IMR-90 (cell line): ENCODE results near the gene PLS1. TPM values are rescaled to one million over a fixed set of nuclear protein-coding genes. Genes with fewer than 3 reads are reported as not detected.
"Not testable (repeated sequence)": the region's sequence is repeated elsewhere in the genome, so short reads cannot be mapped to it uniquely, and the experiment has no call there.

Experiments
- ATAC-seq: fragments of 200-7000 bp; cut with Tn5 transposase; 2 replicates; pipeline ENCODE4 v1.9.1; 2020; ENCODE audit warnings: low read depth, mild to moderate bottlenecking, moderate library complexity
- BruUV-seq: library from RNA; stranded (reverse); fragments of 400-500 nt; replicated peaks from 2 replicates; lab custom pipeline; 2021; lab: Mats Ljungman, UMichigan
- CTCF ChIA-PET: fragments of 300-600 bp; formaldehyde crosslinking; extraction: SDS; loops from one replicate; lab custom pipeline; 2021; ENCODE audit warnings: antibody characterized with exemption; lab: Yijun Ruan, JAX
- POLR2A ChIA-PET: fragments of 300-600 bp; sonication (Branson Sonifier 250); formaldehyde crosslinking; loops from one replicate; lab custom pipeline; 2022; ENCODE audit warnings: antibody characterized with exemption; ENCODE audit not compliant: unreplicated experiment; lab: Charles Lee
- DNase-seq: peaks from one replicate; pipeline ENCODE4 v3.0.0; 2013
- H2AFZ ChIP-seq: replicated peaks from 2 replicates; pipeline ENCODE3; 2013; ENCODE audit warnings: low read length, mild to moderate bottlenecking; ENCODE audit not compliant: poor library complexity
- H2AK5ac ChIP-seq: 2 replicates; pipeline ENCODE4 v1.6.1; 2013; ENCODE audit warnings: low read depth, low read length, inconsistent platforms
- H2AK9ac ChIP-seq: replicated peaks from 2 replicates; pipeline ENCODE3; 2013; ENCODE audit warnings: mild to moderate bottlenecking, low read depth, low read length, moderate library complexity; ENCODE audit not compliant: poor library complexity
- H2BK120ac ChIP-seq: 2 replicates; pipeline ENCODE4 v1.6.1; 2013; ENCODE audit warnings: low read depth, low read length, inconsistent platforms
- H2BK15ac ChIP-seq: 3 replicates; pipeline ENCODE4 v1.6.1; 2013; ENCODE audit warnings: low read depth, low read length, inconsistent platforms
- H2BK20ac ChIP-seq: 2 replicates; pipeline ENCODE4 v1.6.1; 2013; ENCODE audit warnings: low read depth, mild to moderate bottlenecking, inconsistent platforms, low read length, moderate library complexity
- H2BK5ac ChIP-seq: 2 replicates; pipeline ENCODE4 v1.6.1; 2013; ENCODE audit warnings: mild to moderate bottlenecking, low read depth, low read length, inconsistent platforms; ENCODE audit not compliant: poor library complexity, severe bottlenecking
- H3K14ac ChIP-seq: replicated peaks from 2 replicates; pipeline ENCODE4 v1.6.1; 2013; ENCODE audit warnings: low read depth, low read length, inconsistent platforms
- H3K18ac ChIP-seq: 2 replicates; pipeline ENCODE4 v1.6.1; 2013; ENCODE audit warnings: low read depth, low read length, control low read depth
- H3K23ac ChIP-seq: 2 replicates; pipeline ENCODE4 v1.6.1; 2013; ENCODE audit warnings: low read depth, low read length, inconsistent platforms
- H3K27ac ChIP-seq: 2 replicates; pipeline ENCODE4 v1.5.1; 2013; ENCODE audit warnings: mild to moderate bottlenecking, control low read depth, low read length; ENCODE audit not compliant: insufficient read depth
- H3K27me3 ChIP-seq: 2 replicates; pipeline ENCODE4 v1.6.1; 2013; ENCODE audit warnings: low read length; ENCODE audit not compliant: control insufficient read depth, insufficient read depth
- H3K36me3 ChIP-seq: 2 replicates; pipeline ENCODE4 v1.6.1; 2013; ENCODE audit warnings: low read length, mixed read lengths; ENCODE audit not compliant: control insufficient read depth, insufficient read depth
- H3K4ac ChIP-seq: 2 replicates; pipeline ENCODE4 v1.6.1; 2013; ENCODE audit warnings: low read depth, low read length, inconsistent platforms
- H3K4me1 ChIP-seq: 2 replicates; pipeline ENCODE4 v1.6.1; 2013; ENCODE audit warnings: low read length, mixed read lengths; ENCODE audit not compliant: control insufficient read depth, insufficient read depth
- H3K4me2 ChIP-seq: 2 replicates; pipeline ENCODE4 v1.6.1; 2013; ENCODE audit warnings: low read depth, mild to moderate bottlenecking, control low read depth, low read length, moderate library complexity
- H3K4me3 ChIP-seq: 2 replicates; pipeline ENCODE4 v1.5.1; 2013; ENCODE audit warnings: low read depth, mild to moderate bottlenecking, control low read depth, low read length, moderate library complexity; ENCODE audit not compliant: insufficient read depth
- H3K56ac ChIP-seq: 2 replicates; pipeline ENCODE4 v1.6.1; 2013; ENCODE audit warnings: low read length, inconsistent platforms; ENCODE audit not compliant: insufficient read depth; ENCODE audit errors: extremely low read depth
- H3K79me1 ChIP-seq, 2 experiments: 2 replicates each; pipeline ENCODE4 v1.6.1; 2013; ENCODE audit warnings: low read length in 2 of 2, inconsistent platforms in 1 of 2, low read depth in 1 of 2
- H3K9ac ChIP-seq: 2 replicates; pipeline ENCODE4 v1.6.1; 2013; ENCODE audit warnings: low read depth, low read length, control low read depth
- H3K9me1 ChIP-seq: 2 replicates; pipeline ENCODE4 v1.6.1; 2013; ENCODE audit warnings: low read length, inconsistent platforms; ENCODE audit not compliant: insufficient read depth
- H3K9me3 ChIP-seq: 2 replicates; pipeline ENCODE4 v1.6.1; 2013; ENCODE audit warnings: low read length; ENCODE audit not compliant: control insufficient read depth, insufficient read depth
- H4K20me1 ChIP-seq: 2 replicates; pipeline ENCODE4 v1.6.1; 2013; ENCODE audit warnings: low read length, inconsistent platforms; ENCODE audit not compliant: insufficient read depth
- H4K5ac ChIP-seq: 2 replicates; pipeline ENCODE4 v1.6.1; 2013; ENCODE audit warnings: mild to moderate bottlenecking, low read depth, low read length, control low read depth
- H4K8ac ChIP-seq, 2 experiments: 2 replicates each; pipeline ENCODE4 v1.6.1; 2013; ENCODE audit warnings: low read depth in 2 of 2, low read length in 2 of 2, control low read depth in 1 of 2, inconsistent platforms in 1 of 2
- H4K91ac ChIP-seq: 2 replicates; pipeline ENCODE4 v1.6.1; 2013; ENCODE audit warnings: low read depth, low read length, inconsistent platforms; ENCODE audit not compliant: insufficient read depth
- BHLHE40 ChIP-seq: fragments of 150-350 bp; IDR thresholded peaks from 2 replicates; pipeline ENCODE4 v1.6.1; 2016; ENCODE audit warnings: mild to moderate bottlenecking, low read depth, low read length
- MAFK ChIP-seq: IDR thresholded peaks from 2 replicates; pipeline ENCODE4 v1.6.1; 2012; ENCODE audit warnings: low read depth, low read length, improper control_type of control experiment
- MXI1 ChIP-seq: IDR thresholded peaks from 2 replicates; pipeline ENCODE4 v1.6.1; 2012; ENCODE audit warnings: low read depth, mild to moderate bottlenecking, low read length, moderate library complexity, borderline replicate concordance
- RCOR1 ChIP-seq: IDR thresholded peaks from 2 replicates; pipeline ENCODE4 v1.6.1; 2012; ENCODE audit warnings: mild to moderate bottlenecking, low read length, improper control_type of control experiment; ENCODE audit not compliant: insufficient replicate concordance
- USF2 ChIP-seq: fragments of 150-350 bp; IDR thresholded peaks from 2 replicates; pipeline ENCODE4 v1.6.1; 2017; ENCODE audit warnings: mild to moderate bottlenecking, antibody characterized with exemption, low read length, low read depth
- WGBS, 2 experiments: methylation state at CpG; one replicate each; pipeline versions ENCODE4 v1.1.5 to v1.1.7; 2013; ENCODE audit warnings: missing lambda C conversion rate in 2 of 2; ENCODE audit not compliant: insufficient read length in 1 of 2; ENCODE audit errors: extremely low coverage in 2 of 2; 5-methylcytosine and 5-hydroxymethylcytosine counted together
- dilution Hi-C: fragments of 300-500 bp; cut with HindIII; formaldehyde crosslinking; loops from one replicate; pipeline ENCODE4 v1.14.3; 2018; ENCODE audit warnings: low sequenced_read_pairs; ENCODE audit not compliant: unreplicated experiment
- in situ Hi-C: fragments of 300-500 bp; cut with MboI; formaldehyde crosslinking; loops from 3 replicates; pipeline ENCODE4 v1.14.3; 2019; ENCODE audit warnings: low sequenced_read_pairs, inconsistent platforms, mixed read lengths
- intact Hi-C: fragments of 100-400 bp; cut with micrococcal nuclease; formaldehyde crosslinking; loops from 2 replicates; pipeline ENCODE4 v1.10.0; 2022
- polyA plus RNA-seq, 3 experiments: library from polyadenylated mRNA; depleted of rRNA; stranded (reverse); fragments of >200 nt; gene quantifications; 2 replicates each; pipeline ENCODE4 v1.2.3, GENCODE V29; 2012; ENCODE audit warnings: low replicate concordance in 1 of 3
- total RNA-seq: library from RNA; depleted of rRNA; stranded (reverse); fragments of >200 nt; gene quantifications from 2 replicates; pipeline ENCODE4 v1.2.3, GENCODE V29; 2012
- TF ChIP-seq, protein P1 (sequence below): conservative IDR thresholded peaks from 2 replicates; pipeline ENCODE4 v1.5.1; 2012; ENCODE audit warnings: mild to moderate bottlenecking, low read depth, low read length, improper control_type of control experiment

PLS1 gene
- total and polyA plus RNA-seq, 2 of the 4 experiments (the other 2 are of a cell fraction), result 0.29 to 0.90 TPM

DNA sequence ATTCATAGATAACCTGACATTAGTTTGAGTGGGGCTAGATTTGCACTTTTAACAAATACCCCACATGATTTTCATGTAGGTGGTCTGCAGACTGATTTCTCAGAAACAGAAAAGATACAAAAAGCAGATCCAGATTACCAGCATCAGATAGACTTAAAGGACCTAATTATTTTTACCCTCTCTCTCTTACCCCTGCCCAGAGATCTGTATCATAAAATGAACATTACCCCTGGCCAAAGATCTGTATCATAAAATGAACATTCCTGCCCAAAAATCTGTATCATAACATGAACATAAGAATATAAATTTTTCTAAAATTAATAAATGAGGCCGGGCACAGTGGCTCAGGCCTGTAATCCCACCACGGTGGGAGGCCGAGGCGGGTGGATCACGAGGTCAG lies 113.0 kb downstream of the PLS1 start:
- Histone ChIP-seq H3K9me3 (no peaks in the 10 kb centered on the region), H2BK5ac (no peak overlapping the region), H3K14ac (no peak overlapping the region), H3K27ac (no peak overlapping the region), H3K36me3 (no peaks in the 10 kb centered on the region), H3K4me1 (no peaks in the 10 kb centered on the region), H3K56ac (no peak overlapping the region), H3K23ac (no peak overlapping the region), H3K9me1 (no peaks in the 10 kb centered on the region), H2BK15ac (no peak overlapping the region), H3K9ac (no peak overlapping the region), H2AK5ac (no peak overlapping the region), H2BK20ac (no peak overlapping the region), H3K79me1 (no peaks in the 10 kb centered on the region), H2AFZ (no peak overlapping the region), H3K27me3 (no peaks in the 10 kb centered on the region; the same call in 1 of the 2 replicates), H4K8ac (no peak overlapping the region), H3K4ac (no peak overlapping the region), H3K4me2 (no peak overlapping the region), H4K5ac (no peak overlapping the region), H2AK9ac (no peak overlapping the region), H4K91ac (no peak overlapping the region), H4K20me1 (no peaks in the 10 kb centered on the region), H3K18ac (no peak overlapping the region), H3K4me3 (no peak overlapping the region), H2BK120ac (no peak overlapping the region)
- in situ Hi-C loops, result no loop called here
- BruUV-seq, result no TSS peak
- intact Hi-C loops, result no loop called here
- DNase-seq (no peak), ATAC-seq (no peak)
- no CpG with 5 or more reads among the region's 5 CpGs for WGBS, 2 experiments
- CTCF ChIA-PET, result no interaction called here
- dilution Hi-C loops, result no loop called here
- POLR2A ChIA-PET, result no interaction called here
- TF ChIP-seq RCOR1, result no peak
- no peak for TF ChIP-seq MAFK
- TF ChIP-seq, protein P1, sequence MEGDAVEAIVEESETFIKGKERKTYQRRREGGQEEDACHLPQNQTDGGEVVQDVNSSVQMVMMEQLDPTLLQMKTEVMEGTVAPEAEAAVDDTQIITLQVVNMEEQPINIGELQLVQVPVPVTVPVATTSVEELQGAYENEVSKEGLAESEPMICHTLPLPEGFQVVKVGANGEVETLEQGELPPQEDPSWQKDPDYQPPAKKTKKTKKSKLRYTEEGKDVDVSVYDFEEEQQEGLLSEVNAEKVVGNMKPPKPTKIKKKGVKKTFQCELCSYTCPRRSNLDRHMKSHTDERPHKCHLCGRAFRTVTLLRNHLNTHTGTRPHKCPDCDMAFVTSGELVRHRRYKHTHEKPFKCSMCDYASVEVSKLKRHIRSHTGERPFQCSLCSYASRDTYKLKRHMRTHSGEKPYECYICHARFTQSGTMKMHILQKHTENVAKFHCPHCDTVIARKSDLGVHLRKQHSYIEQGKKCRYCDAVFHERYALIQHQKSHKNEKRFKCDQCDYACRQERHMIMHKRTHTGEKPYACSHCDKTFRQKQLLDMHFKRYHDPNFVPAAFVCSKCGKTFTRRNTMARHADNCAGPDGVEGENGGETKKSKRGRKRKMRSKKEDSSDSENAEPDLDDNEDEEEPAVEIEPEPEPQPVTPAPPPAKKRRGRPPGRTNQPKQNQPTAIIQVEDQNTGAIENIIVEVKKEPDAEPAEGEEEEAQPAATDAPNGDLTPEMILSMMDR, result no peak
- TF ChIP-seq BHLHE40, result no peak
- TF ChIP-seq MXI1, result no peak
- TF ChIP-seq USF2, result no peak

GRCh38 chr3:142714882-142715281 lies 118.7 kb downstream of the PLS1 start:
- POLR2A ChIA-PET, DNase-seq: not testable (repeated sequence)

More at GRCh38 chr3:142714882-142715281, 118.7 kb downstream of the PLS1 start:
- H3K9me1 ChIP-seq, H3K9ac ChIP-seq, H2BK15ac ChIP-seq, H3K14ac ChIP-seq, H3K79me1 ChIP-seq, H3K36me3 ChIP-seq, ATAC-seq, intact Hi-C loops, H4K5ac ChIP-seq, H4K20me1 ChIP-seq, H2BK20ac ChIP-seq, CTCF ChIA-PET, H3K4me3 ChIP-seq, H4K8ac ChIP-seq, H2BK5ac ChIP-seq, H2BK120ac ChIP-seq, H4K91ac ChIP-seq, H3K18ac ChIP-seq, H3K56ac ChIP-seq, H2AK9ac ChIP-seq, H3K23ac ChIP-seq, H2AFZ ChIP-seq, H3K4ac ChIP-seq, H3K4me1 ChIP-seq, H3K27me3 ChIP-seq, H3K27ac ChIP-seq, H3K4me2 ChIP-seq, dilution Hi-C loops, in situ Hi-C loops, H2AK5ac ChIP-seq, H3K9me3 ChIP-seq, BruUV-seq: not testable (repeated sequence)
- no CpG with 5 or more reads among the region's 3 CpGs for WGBS, 2 experiments
